Muscle layer of duodenum (tissue), 2 donors: ENCODE data around the gene DLG2.

Source experiments
- H3K27ac ChIP-seq: one replicate; pipeline ENCODE4 v1.7.0; 2013; ENCODE audit warnings: mild to moderate bottlenecking, low read length
- H3K27me3 ChIP-seq: one replicate; pipeline ENCODE4 v1.7.0; 2013; ENCODE audit warnings: low read depth, mild to moderate bottlenecking, control low read depth, low read length
- H3K36me3 ChIP-seq, 2 donors: one replicate each; pipeline ENCODE4 v1.7.0; 2013; ENCODE audit warnings: low read length in 2 of 2, control low read depth in 1 of 2, mild to moderate bottlenecking in 1 of 2; ENCODE audit not compliant: insufficient read depth in 2 of 2, control insufficient read depth in 1 of 2
- H3K4me1 ChIP-seq, 2 donors: one replicate each; pipeline ENCODE4 v1.7.0; 2013; ENCODE audit warnings: low read length in 2 of 2, mild to moderate bottlenecking in 2 of 2, control low read depth in 1 of 2, moderate library complexity in 1 of 2; ENCODE audit not compliant: insufficient read depth in 2 of 2, control insufficient read depth in 1 of 2
- H3K4me3 ChIP-seq, 2 donors: one replicate each; pipeline ENCODE4 v1.7.0; 2013; ENCODE audit warnings: low read length in 2 of 2, low read depth in 1 of 2, mild to moderate bottlenecking in 1 of 2
- H3K9me3 ChIP-seq, 2 donors: one replicate each; pipeline ENCODE4 v1.7.0; 2013; ENCODE audit warnings: low read length in 2 of 2, control low read depth in 1 of 2, mild to moderate bottlenecking in 1 of 2; ENCODE audit not compliant: control insufficient read depth in 1 of 2
- donor health status: healthy.

DLG2 gene

GRCh38 chr11:83689144-83689780 lies 1937.9 kb downstream of the DLG2 start:
- H3K27me3 ChIP-seq = no peaks in the 10 kb centered on the region
- no peaks in the 10 kb centered on the region for H3K4me1 ChIP-seq
- H3K36me3 ChIP-seq = no peaks in the 10 kb centered on the region
- no peaks in the 10 kb centered on the region for H3K9me3 ChIP-seq
- H3K4me3 ChIP-seq = no peak overlapping the region
- H3K27ac ChIP-seq = no peak overlapping the region

DNA sequence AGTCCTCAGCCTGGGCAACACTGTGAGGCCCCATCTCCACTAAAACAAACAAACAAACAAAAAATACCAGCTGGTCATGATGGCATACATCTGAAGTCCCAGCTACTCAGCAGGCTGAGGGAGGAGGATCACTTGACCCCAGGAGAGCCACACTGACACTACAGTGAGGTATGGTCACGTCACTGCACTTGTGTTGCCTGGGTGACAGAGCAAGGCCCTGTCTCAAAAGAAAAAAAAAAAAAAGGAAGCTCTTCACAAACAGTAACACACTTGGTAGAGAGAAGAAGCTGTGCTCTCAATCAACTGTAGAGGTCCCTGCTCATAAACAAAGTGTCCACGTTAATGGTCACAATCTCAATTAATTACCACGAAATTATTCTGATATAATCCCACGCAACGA lies 1939.4 kb downstream of the DLG2 start:
- no peak overlapping the region for H3K27ac ChIP-seq

GRCh38 chr11:83685730-83686129 lies 1941.4 kb downstream of the DLG2 start:
- no peaks in the 10 kb centered on the region for H3K36me3 ChIP-seq
- peaks cover 0 to 3% of the 10 kb centered on the region in 2 donors for H3K4me1 ChIP-seq
- H3K27me3 ChIP-seq = no peaks in the 10 kb centered on the region
- no peak overlapping the region for H3K27ac ChIP-seq
- no peaks in the 10 kb centered on the region for H3K9me3 ChIP-seq
- no peak overlapping the region for H3K4me3 ChIP-seq

More for the DNA sequence above, 1939.4 kb downstream of the DLG2 start:
- no peak overlapping the region for H3K4me3 ChIP-seq
- H3K27me3 ChIP-seq = no peaks in the 10 kb centered on the region
- no peaks in the 10 kb centered on the region for H3K9me3 ChIP-seq
- peaks cover 0 to under 1% of the 10 kb centered on the region in 2 donors for H3K4me1 ChIP-seq
- no peaks in the 10 kb centered on the region for H3K36me3 ChIP-seq

DNA sequence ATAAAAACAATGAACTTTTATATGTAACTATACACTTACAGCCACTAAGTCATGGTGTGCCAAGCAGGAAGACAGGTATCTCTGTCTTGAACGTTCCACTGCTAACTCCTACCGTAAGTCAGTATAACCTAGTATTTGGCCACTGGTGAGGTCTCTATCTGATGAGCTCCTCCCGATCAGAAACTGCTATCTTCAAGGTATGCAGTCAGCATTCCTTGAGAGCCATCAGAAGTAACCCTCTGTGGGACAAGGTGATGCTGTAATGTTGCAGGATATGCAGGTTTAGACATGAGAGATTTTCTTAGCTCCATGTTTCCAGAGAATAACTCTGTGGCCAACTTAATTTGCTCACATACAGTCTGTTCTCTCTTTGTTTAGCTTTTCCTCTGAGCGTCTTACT lies 1943.1 kb downstream of the DLG2 start:
- H3K36me3 ChIP-seq = no peaks in the 10 kb centered on the region
- H3K4me3 ChIP-seq = no peak overlapping the region
- no peak overlapping the region for H3K27ac ChIP-seq
- no peaks in the 10 kb centered on the region for H3K27me3 ChIP-seq
- H3K4me1 ChIP-seq = peaks cover 0 to 3% of the 10 kb centered on the region in 2 donors
- H3K9me3 ChIP-seq = no peaks in the 10 kb centered on the region

- Histone ChIP-seq H3K4me3 (no peak overlapping the region), H3K27me3 (no peaks in the 10 kb centered on the region), H3K4me1 (peaks cover 0 to 3% of the 10 kb centered on the region in 2 donors), H3K9me3 (no peaks in the 10 kb centered on the region), H3K27ac (no peak overlapping the region), H3K36me3 (no peaks in the 10 kb centered on the region)
Measured at GRCh38 chr11:83682611-83682973, 1944.6 kb downstream of the DLG2 start.

DNA sequence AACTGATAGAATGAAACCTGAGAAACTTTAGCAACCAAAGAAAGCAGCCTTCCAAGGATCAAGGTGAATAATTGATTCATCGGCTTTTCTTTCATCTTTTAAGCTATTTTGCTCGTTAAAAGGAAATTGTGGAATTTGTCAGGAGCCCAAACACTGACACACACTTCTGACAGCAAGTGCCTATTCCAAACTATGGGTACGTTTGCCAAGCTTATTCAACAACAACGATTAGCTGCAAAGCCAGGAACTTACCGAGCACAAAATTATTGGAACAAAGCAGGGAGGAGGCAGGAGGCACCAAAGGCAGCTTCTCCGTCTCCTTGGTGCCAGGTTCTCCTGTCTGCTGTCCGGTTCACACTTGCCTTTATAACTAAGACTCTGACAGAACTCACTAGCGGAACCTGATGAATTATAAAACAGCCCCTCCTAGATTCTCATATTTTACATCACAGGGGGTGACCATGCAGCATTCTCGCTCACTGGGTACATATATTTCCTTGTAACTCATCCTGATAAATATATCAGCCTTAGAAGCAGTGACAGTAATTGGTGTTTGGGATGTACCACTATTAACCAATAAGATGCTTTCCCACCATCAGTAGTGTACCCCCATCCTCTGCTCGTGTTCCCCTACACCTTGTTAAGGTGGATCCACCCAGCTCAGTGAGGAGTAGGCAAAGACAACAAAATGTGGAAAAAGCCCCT lies 1945.1 kb downstream of the DLG2 start:
- Histone ChIP-seq H3K9me3 (no peaks in the 10 kb centered on the region), H3K4me1 (peaks cover 0 to 3% of the 10 kb centered on the region in 2 donors), H3K36me3 (no peaks in the 10 kb centered on the region), H3K27ac (no peak overlapping the region), H3K4me3 (peak overlapping the region in 1 of 2 donors; percentile 22), H3K27me3 (no peaks in the 10 kb centered on the region)

GRCh38 chr11:83681031-83681781 lies 1945.9 kb downstream of the DLG2 start:
- Histone ChIP-seq H3K4me3 (peak overlapping the region in 1 of 2 donors; percentile 22), H3K9me3 (no peaks in the 10 kb centered on the region), H3K27ac (no peak overlapping the region), H3K27me3 (no peaks in the 10 kb centered on the region), H3K4me1 (peaks cover 0 to 11% of the 10 kb centered on the region in 2 donors), H3K36me3 (no peaks in the 10 kb centered on the region)

DNA sequence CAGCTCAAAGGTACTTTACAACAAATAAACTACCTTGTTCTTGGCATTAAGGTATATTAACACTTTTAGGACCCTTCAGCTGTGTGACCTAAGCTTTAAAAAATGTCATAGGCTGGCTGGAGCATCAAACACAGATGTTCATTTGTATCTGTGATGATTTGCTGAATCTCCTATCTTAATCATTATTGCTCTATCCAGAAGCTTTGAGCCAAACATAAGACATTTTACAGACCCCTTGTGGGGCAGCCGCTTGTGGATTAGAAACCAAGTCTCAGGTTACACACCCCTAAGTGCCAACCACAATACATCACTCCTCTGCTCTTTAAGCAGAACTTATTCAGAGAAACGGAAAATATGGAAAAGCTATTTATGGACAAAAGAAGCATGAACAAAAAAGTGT lies 1946.8 kb downstream of the DLG2 start:
- no peak overlapping the region for H3K27ac ChIP-seq
- H3K4me3 ChIP-seq = no peak overlapping the region
- no peaks in the 10 kb centered on the region for H3K36me3 ChIP-seq
- no peaks in the 10 kb centered on the region for H3K27me3 ChIP-seq
- peaks cover 0 to 11% of the 10 kb centered on the region in 2 donors for H3K4me1 ChIP-seq
- no peaks in the 10 kb centered on the region for H3K9me3 ChIP-seq

DNA sequence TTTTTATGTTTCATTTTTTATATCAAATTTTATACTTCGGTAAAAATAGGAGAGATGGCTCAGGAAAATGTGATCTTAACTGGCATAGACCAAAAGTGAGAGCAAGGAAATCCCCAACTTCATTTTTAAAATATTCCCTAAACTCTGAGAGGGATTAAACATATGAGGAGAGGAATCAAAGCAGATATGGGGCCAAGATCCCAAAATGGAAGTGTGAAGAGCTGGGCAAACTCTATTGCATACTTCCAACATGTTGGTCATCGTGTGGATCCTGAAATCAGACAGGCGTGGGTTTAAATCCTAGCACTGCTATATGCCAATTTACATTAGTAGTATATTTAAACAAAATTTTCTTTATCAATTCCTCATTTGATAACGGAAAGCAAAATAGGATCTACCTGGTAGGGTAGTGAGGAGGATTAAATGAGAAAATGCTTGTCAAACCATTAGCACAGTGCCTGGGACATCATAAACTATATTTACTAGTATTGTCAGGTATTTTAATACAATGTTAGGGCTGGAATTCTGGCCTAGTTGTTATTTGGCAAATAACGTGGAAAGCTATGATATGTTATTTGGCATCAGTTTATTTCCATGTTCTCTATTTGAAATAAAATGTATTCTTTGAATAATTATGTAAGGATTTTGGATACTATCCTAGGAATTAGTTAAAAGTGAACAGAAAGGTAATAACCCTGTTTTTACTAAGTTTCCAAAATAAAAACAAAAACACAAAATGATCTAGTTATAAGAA lies 1948.1 kb downstream of the DLG2 start:
- no peak overlapping the region for H3K27ac ChIP-seq
- no peaks in the 10 kb centered on the region for H3K9me3 ChIP-seq
- no peak overlapping the region for H3K4me3 ChIP-seq
- no peaks in the 10 kb centered on the region for H3K36me3 ChIP-seq
- peaks cover 0 to 11% of the 10 kb centered on the region in 2 donors for H3K4me1 ChIP-seq
- H3K27me3 ChIP-seq = no peaks in the 10 kb centered on the region

DNA sequence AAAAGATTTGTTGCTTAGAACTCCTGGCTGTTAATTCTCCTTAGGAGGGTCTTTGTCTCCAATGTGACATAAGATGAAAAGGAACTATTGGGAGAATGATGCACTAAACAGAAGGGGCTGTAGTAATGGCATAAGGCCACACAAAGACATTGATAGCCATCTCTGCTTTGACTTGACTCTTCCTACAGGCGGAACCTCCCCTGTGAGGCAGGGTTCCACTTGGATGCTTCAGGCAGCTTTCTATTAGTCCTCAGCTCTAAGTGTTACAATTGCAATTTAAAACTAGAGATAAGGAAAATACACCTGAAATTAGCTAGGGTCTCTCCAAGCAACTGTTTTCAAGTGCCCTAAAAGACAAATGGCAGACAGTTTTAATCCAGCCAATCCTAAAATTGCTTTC lies 1949.4 kb downstream of the DLG2 start:
- no peaks in the 10 kb centered on the region for H3K27me3 ChIP-seq
- no peaks in the 10 kb centered on the region for H3K36me3 ChIP-seq
- H3K9me3 ChIP-seq = no peaks in the 10 kb centered on the region
- H3K27ac ChIP-seq = no peak overlapping the region
- H3K4me1 ChIP-seq = peaks cover 0 to 9% of the 10 kb centered on the region in 2 donors
- H3K4me3 ChIP-seq = no peak overlapping the region

DNA sequence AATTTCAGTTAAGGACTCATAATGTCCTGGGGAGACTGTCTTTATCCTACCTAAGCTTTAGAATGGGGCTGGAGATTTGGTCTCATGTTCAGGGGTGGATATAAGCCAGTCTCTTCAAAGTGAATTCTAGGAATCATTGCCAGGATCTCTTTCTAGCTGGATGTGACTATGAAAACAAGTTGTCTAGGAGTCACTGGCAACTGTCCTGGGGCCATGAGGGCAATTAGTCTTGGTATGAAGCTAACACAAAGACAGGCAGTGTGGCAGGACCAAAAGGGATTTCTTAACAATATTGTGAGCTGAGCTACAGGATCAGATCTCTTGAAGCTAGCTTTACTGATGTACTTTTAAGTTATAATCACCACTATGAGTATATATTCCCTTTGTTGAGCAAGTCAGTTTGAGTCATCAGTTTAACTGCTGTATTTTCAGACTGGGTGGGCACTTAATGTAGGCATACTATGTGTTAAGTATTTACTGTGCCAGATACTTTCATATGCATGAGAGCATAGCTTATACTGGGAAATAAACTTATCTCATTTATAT lies 1951.0 kb downstream of the DLG2 start:
- H3K9me3 ChIP-seq = no peaks in the 10 kb centered on the region
- no peak overlapping the region for H3K4me3 ChIP-seq
- peaks cover 0 to 7% of the 10 kb centered on the region in 2 donors for H3K4me1 ChIP-seq
- H3K36me3 ChIP-seq = no peaks in the 10 kb centered on the region
- no peaks in the 10 kb centered on the region for H3K27me3 ChIP-seq
- no peak overlapping the region for H3K27ac ChIP-seq
